ENCODE measurements around the gene PGGHG.
A peak's percentile ranks its signal among the peaks of the same experiment; 100 is the strongest.
"Not testable (repeated sequence)": the region's sequence is repeated elsewhere in the genome, so short reads cannot be mapped to it uniquely, and the experiment has no call there.

Gene PGGHG

GRCh38 chr11:304061-304506 lies 15.2 kb downstream of the PGGHG start:
- Histone ChIP-seq H3K27ac (ENCODE audit: low read depth, low read length) (no peak overlapping the region), H3K79me2 (ENCODE audit: control insufficient read depth, insufficient read depth, low read length, unreplicated experiment) (peaks cover 5% of the 10 kb centered on the region), H2AFZ (ENCODE audit: low read length, unreplicated experiment) (no peak overlapping the region), H3K4me3 (ENCODE audit: low read depth, low read length) (no peak overlapping the region), H3K36me3 (ENCODE audit: insufficient read depth, low read length) (no peaks in the 10 kb centered on the region), H3K4me1 (ENCODE audit: control insufficient read depth, insufficient read depth, low read length, unreplicated experiment) (no peaks in the 10 kb centered on the region), H3K27me3 (ENCODE audit: insufficient read depth, low read length) (peaks cover 3% of the 10 kb centered on the region; the same call in 1 of the 2 replicates)

- Histone ChIP-seq H3K4me3 (ENCODE audit: low read depth, low read length) (no peak overlapping the region), H2AFZ (ENCODE audit: low read length, unreplicated experiment) (no peak overlapping the region), H3K27me3 (ENCODE audit: insufficient read depth, low read length) (peaks cover 1% of the 10 kb centered on the region; the same call in 1 of the 2 replicates), H3K36me3 (ENCODE audit: insufficient read depth, low read length) (no peaks in the 10 kb centered on the region), H3K79me2 (ENCODE audit: control insufficient read depth, insufficient read depth, low read length, unreplicated experiment) (peaks cover 15% of the 10 kb centered on the region), H3K27ac (ENCODE audit: low read depth, low read length) (no peak overlapping the region), H3K4me1 (ENCODE audit: control insufficient read depth, insufficient read depth, low read length, unreplicated experiment) (no peaks in the 10 kb centered on the region)
Observed at GRCh38 chr11:304915-305843, 16.3 kb downstream of the PGGHG start.

- no peaks in the 10 kb centered on the region for H3K4me1 ChIP-seq (ENCODE audit: control insufficient read depth, insufficient read depth, low read length, unreplicated experiment)
- H3K27me3 ChIP-seq (ENCODE audit: insufficient read depth, low read length) = no peaks in the 10 kb centered on the region
- H3K79me2 ChIP-seq (ENCODE audit: control insufficient read depth, insufficient read depth, low read length, unreplicated experiment) = peaks cover 15% of the 10 kb centered on the region
- H3K4me3 ChIP-seq (ENCODE audit: low read depth, low read length) = no peak overlapping the region
- no peaks in the 10 kb centered on the region for H3K36me3 ChIP-seq (ENCODE audit: insufficient read depth, low read length)
- H3K27ac ChIP-seq (ENCODE audit: low read depth, low read length) = no peak overlapping the region
- no peak overlapping the region for H2AFZ ChIP-seq (ENCODE audit: low read length, unreplicated experiment)
Observed at GRCh38 chr11:305844-306211, 16.9 kb downstream of the PGGHG start.

- Histone ChIP-seq H3K79me2 (ENCODE audit: control insufficient read depth, insufficient read depth, low read length, unreplicated experiment) (peaks cover 17% of the 10 kb centered on the region), H3K27ac (ENCODE audit: low read depth, low read length) (no peak overlapping the region), H3K36me3 (ENCODE audit: insufficient read depth, low read length) (no peaks in the 10 kb centered on the region), H3K27me3 (ENCODE audit: insufficient read depth, low read length) (no peaks in the 10 kb centered on the region), H2AFZ (ENCODE audit: low read length, unreplicated experiment) (no peak overlapping the region), H3K4me3 (ENCODE audit: low read depth, low read length) (no peak overlapping the region), H3K4me1 (ENCODE audit: control insufficient read depth, insufficient read depth, low read length, unreplicated experiment) (peaks cover 2% of the 10 kb centered on the region)
Observed at GRCh38 chr11:306645-307371, 17.9 kb downstream of the PGGHG start.

- Histone ChIP-seq H3K4me3 (ENCODE audit: low read depth, low read length) (peak within 1 kb of the TSS; percentile 88), H3K27ac (ENCODE audit: low read depth, low read length) (peak within 1 kb of the TSS; percentile 61), H3K79me2 (ENCODE audit: control insufficient read depth, insufficient read depth, low read length, unreplicated experiment) (peaks cover 28% of the 10 kb centered on the region), H3K4me1 (ENCODE audit: control insufficient read depth, insufficient read depth, low read length, unreplicated experiment) (peaks cover 11% of the 10 kb centered on the region)
- H3K36me3 ChIP-seq (ENCODE audit: insufficient read depth, low read length); H2AFZ ChIP-seq (ENCODE audit: low read length, unreplicated experiment); H3K27me3 ChIP-seq (ENCODE audit: insufficient read depth, low read length): not testable (repeated sequence)
Observed at GRCh38 chr11:307766-308708, 19.1 kb downstream of the PGGHG start, which contains the start of gene IFITM2. TSS of gene IFITM2 (plus strand) at chr11:307816. CDS start at chr11:308193, 377 bp downstream.

GRCh38 chr11:308740-309665 lies 20.1 kb downstream of the PGGHG start:
- peaks cover 37% of the 10 kb centered on the region for H3K79me2 ChIP-seq (ENCODE audit: control insufficient read depth, insufficient read depth, low read length, unreplicated experiment)
- H2AFZ ChIP-seq (ENCODE audit: low read length, unreplicated experiment); H3K27me3 ChIP-seq (ENCODE audit: insufficient read depth, low read length); H3K36me3 ChIP-seq (ENCODE audit: insufficient read depth, low read length): not testable (repeated sequence)
- peak overlapping the region; percentile 53 for H3K27ac ChIP-seq (ENCODE audit: low read depth, low read length)
- peaks cover 17% of the 10 kb centered on the region for H3K4me1 ChIP-seq (ENCODE audit: control insufficient read depth, insufficient read depth, low read length, unreplicated experiment)
- H3K4me3 ChIP-seq (ENCODE audit: low read depth, low read length) = peak overlapping the region; percentile 88

GRCh38 chr11:309979-310572 lies 21.1 kb downstream of the PGGHG start:
- not testable (repeated sequence) for H2AFZ ChIP-seq (ENCODE audit: low read length, unreplicated experiment); H3K27me3 ChIP-seq (ENCODE audit: insufficient read depth, low read length); H3K36me3 ChIP-seq (ENCODE audit: insufficient read depth, low read length)
- peaks cover 17% of the 10 kb centered on the region for H3K4me1 ChIP-seq (ENCODE audit: control insufficient read depth, insufficient read depth, low read length, unreplicated experiment)
- H3K79me2 ChIP-seq (ENCODE audit: control insufficient read depth, insufficient read depth, low read length, unreplicated experiment) = peaks cover 48% of the 10 kb centered on the region
- peak overlapping the region; percentile 53 for H3K27ac ChIP-seq (ENCODE audit: low read depth, low read length)
- peak overlapping the region; percentile 88 for H3K4me3 ChIP-seq (ENCODE audit: low read depth, low read length)

GRCh38 chr11:311013-311748 lies 22.3 kb downstream of the PGGHG start:
- H3K27ac ChIP-seq (ENCODE audit: low read depth, low read length) = peak overlapping the region; percentile 91
- peaks cover 17% of the 10 kb centered on the region for H3K4me1 ChIP-seq (ENCODE audit: control insufficient read depth, insufficient read depth, low read length, unreplicated experiment)
- peaks cover 13% of the 10 kb centered on the region; the same call in 1 of the 2 replicates for H3K36me3 ChIP-seq (ENCODE audit: insufficient read depth, low read length)
- not testable (repeated sequence) for H3K27me3 ChIP-seq (ENCODE audit: insufficient read depth, low read length); H2AFZ ChIP-seq (ENCODE audit: low read length, unreplicated experiment)
- H3K79me2 ChIP-seq (ENCODE audit: control insufficient read depth, insufficient read depth, low read length, unreplicated experiment) = peaks cover 59% of the 10 kb centered on the region
- H3K4me3 ChIP-seq (ENCODE audit: low read depth, low read length) = peak overlapping the region; percentile 85
